Esophagus squamous epithelium (tissue), 5 donors: ENCODE results near the gene RABEP2. TPM values are rescaled to one million over a fixed set of nuclear protein-coding genes. Genes with fewer than 3 reads are reported as not detected.

Experiments
- DNase-seq: peaks from one replicate; lab custom pipeline; 2025; lab: John Stamatoyannopoulos, UW
- H3K27ac ChIP-seq, 4 donors: fragments of 200-600 bp; sonication (generic); one replicate each; pipeline ENCODE4 v1.5.1; 2016 to 2019; ENCODE audit warnings: mild to moderate bottlenecking in 1 of 4
- H3K27me3 ChIP-seq, 4 donors: fragments of 200-600 bp; sonication (generic); 1 replicate in 3 of 4; 2 replicates in 1 of 4; pipeline versions ENCODE4 v1.5.1 to v1.6.0; 2017 to 2021; ENCODE audit warnings: antibody characterized with exemption in 1 of 4
- H3K36me3 ChIP-seq, 3 donors: fragments of 200-600 bp; sonication (generic); one replicate each; pipeline ENCODE4 v1.5.1; 2016 to 2019
- H3K4me1 ChIP-seq, 3 donors: fragments of 200-600 bp; sonication (generic); one replicate each; pipeline ENCODE4 v1.5.1; 2017 to 2019
- H3K4me3 ChIP-seq, 4 donors: fragments of 200-600 bp; sonication (generic); 1 replicate in 3 of 4; 2 replicates in 1 of 4; pipeline ENCODE4 v1.5.1; 2016 to 2019; ENCODE audit warnings: mild to moderate bottlenecking in 2 of 4, moderate library complexity in 1 of 4
- H3K9me3 ChIP-seq, 3 donors: fragments of 200-600 bp; sonication (generic); one replicate each; pipeline ENCODE4 v1.5.1; 2016 to 2019
- POLR2A ChIP-seq, 4 donors: fragments of 450-650 bp; IDR thresholded peaks; one replicate each; pipeline ENCODE4 v1.6.1; 2017; ENCODE audit warnings: antibody characterized with exemption in 4 of 4, mild to moderate bottlenecking in 4 of 4, moderate library complexity in 3 of 4
- WGBS, 2 donors: methylation state at CpG; one replicate each; pipeline ENCODE4 v1.1.5; 2018; 5-methylcytosine and 5-hydroxymethylcytosine counted together
- intact Hi-C: fragments of 100-400 bp; cut with DNase I; formaldehyde crosslinking; loops from one replicate; pipeline ENCODE4 v1.15.0; 2022
- total RNA-seq, 4 donors: library from RNA; depleted of rRNA; stranded (reverse); fragments of >200 nt; gene quantifications; one replicate each; pipeline ENCODE4 v1.1.0, GENCODE V29; 2016
- TF ChIP-seq, protein P1 (sequence below), 6 experiments: fragments of 450-650 bp in 4 of 6; fragments of 200-600 bp in 2 of 6; sonication (generic) in 2 of 6; IDR thresholded peaks; one replicate each; pipeline ENCODE4 v1.5.1; 2016 to 2019; ENCODE audit warnings: antibody characterized with exemption in 6 of 6, mild to moderate bottlenecking in 4 of 6, moderate library complexity in 4 of 6
- donor health status: DM: yes; HTN: yes; CAD: no.

RABEP2 gene
- total RNA-seq, 4 donors from 2014 or later: 28.7 to 47.2 (median 37.2) TPM

DNA sequence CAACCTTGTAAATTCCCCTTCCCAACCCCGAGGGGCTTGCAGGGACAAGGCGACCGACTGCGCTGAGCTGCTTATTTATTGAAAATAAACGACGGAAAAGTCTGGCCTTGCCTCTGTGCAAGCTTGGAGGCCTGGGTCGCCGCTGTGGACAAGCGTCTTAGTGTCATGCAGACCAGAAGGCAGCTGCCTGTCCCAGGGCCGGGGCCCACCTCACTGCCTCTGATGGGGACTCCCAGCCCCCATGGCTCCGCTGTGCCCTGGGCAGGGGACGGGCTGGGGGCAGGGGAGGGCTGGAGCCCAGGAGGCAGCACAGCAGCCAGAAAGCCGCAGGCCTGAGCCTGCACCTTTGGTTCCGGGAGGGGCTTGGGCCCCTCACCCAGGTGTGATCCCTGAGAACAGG lies 20.7 kb downstream of the RABEP2 start:
- intact Hi-C loops: no loop called here
- WGBS, 2 donors: 89% methylated on average over 11 of the region's 14 CpGs; no CpG with 5 or more reads in 1 of the 2 donors
- no peak for DNase-seq
- Histone ChIP-seq H3K27me3 (no peaks in the 10 kb centered on the region), H3K9me3 (no peaks in the 10 kb centered on the region), H3K4me3 (no peak overlapping the region), H3K36me3 (peaks cover 0 to 60% (median 13%) of the 10 kb centered on the region in 3 donors), H3K27ac (no peak overlapping the region), H3K4me1 (no peaks in the 10 kb centered on the region)
- no peak for TF ChIP-seq POLR2A (IDR thresholded peaks at IDR 0.05)
- TF ChIP-seq, protein P1, sequence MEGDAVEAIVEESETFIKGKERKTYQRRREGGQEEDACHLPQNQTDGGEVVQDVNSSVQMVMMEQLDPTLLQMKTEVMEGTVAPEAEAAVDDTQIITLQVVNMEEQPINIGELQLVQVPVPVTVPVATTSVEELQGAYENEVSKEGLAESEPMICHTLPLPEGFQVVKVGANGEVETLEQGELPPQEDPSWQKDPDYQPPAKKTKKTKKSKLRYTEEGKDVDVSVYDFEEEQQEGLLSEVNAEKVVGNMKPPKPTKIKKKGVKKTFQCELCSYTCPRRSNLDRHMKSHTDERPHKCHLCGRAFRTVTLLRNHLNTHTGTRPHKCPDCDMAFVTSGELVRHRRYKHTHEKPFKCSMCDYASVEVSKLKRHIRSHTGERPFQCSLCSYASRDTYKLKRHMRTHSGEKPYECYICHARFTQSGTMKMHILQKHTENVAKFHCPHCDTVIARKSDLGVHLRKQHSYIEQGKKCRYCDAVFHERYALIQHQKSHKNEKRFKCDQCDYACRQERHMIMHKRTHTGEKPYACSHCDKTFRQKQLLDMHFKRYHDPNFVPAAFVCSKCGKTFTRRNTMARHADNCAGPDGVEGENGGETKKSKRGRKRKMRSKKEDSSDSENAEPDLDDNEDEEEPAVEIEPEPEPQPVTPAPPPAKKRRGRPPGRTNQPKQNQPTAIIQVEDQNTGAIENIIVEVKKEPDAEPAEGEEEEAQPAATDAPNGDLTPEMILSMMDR (IDR thresholded peaks at IDR 0.05): no peak

DNA sequence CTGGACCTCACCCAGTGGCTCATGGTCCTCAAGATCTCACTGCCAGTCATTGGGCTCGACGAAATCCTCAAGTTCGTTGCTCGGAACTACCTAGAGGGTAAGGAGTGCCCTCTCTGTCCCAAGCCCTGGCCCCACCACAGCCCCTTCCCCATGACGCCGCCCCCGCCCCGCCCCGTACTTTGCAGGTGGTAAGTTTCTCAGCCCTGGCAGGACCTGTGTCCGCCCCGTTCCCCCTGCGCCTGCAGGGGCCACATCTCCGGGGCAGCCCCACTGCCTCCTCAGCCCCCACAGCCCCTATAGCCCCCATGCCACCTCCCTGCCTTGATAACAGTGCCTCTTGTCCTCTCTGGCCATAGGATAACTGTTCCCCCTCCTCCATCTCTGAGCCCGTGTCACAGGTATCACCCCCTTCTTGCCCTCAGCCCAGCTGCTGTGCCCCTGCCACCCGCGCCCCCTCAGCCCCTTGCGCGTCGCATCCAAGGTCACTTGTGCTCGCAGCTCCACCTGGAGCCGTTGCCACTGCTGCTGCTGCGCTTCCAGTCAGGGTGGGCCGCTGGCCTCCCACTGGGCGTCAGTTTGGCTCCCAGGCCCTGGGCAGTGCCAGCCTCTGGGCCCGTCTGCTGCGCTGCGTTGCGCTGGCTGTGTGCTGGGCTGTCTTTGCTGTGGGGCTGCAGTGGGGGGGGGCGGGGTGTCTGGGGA lies 21.5 kb downstream of the RABEP2 start:
- TF ChIP-seq POLR2A (IDR thresholded peaks at IDR 0.05): no peak
- TF ChIP-seq, protein P1 (IDR thresholded peaks at IDR 0.05): no peak
- intact Hi-C loops: no loop called here
- WGBS, 2 donors: 81 to 88% methylated on average over 8 to 12 of the region's 29 CpGs

GRCh38 chr16:28902909-28903308 lies 22.1 kb downstream of the RABEP2 start:
- H3K4me1 ChIP-seq: no peaks in the 10 kb centered on the region
- no peaks in the 10 kb centered on the region for H3K9me3 ChIP-seq
- DNase-seq: no peak
- no peaks in the 10 kb centered on the region for H3K27me3 ChIP-seq
- peaks cover 0 to 51% (median 13%) of the 10 kb centered on the region in 3 donors for H3K36me3 ChIP-seq
- 55 to 71% methylated on average over 2 to 4 of the region's 11 CpGs for WGBS, 2 donors
- no peak overlapping the region for H3K4me3 ChIP-seq
- TF ChIP-seq POLR2A (IDR thresholded peaks at IDR 0.05): no peak
- TF ChIP-seq, protein P1 (IDR thresholded peaks at IDR 0.05): no peak
- H3K27ac ChIP-seq: no peak overlapping the region
- intact Hi-C loops: no loop called here

More for the DNA sequence above, 21.5 kb downstream of the RABEP2 start:
- no peaks in the 10 kb centered on the region for H3K4me1 ChIP-seq
- H3K36me3 ChIP-seq: peaks cover 0 to 51% (median 13%) of the 10 kb centered on the region in 3 donors
- no peak overlapping the region for H3K27ac ChIP-seq
- H3K27me3 ChIP-seq: no peaks in the 10 kb centered on the region
- H3K9me3 ChIP-seq: no peaks in the 10 kb centered on the region
- no peak for DNase-seq
- no peak overlapping the region for H3K4me3 ChIP-seq

DNA sequence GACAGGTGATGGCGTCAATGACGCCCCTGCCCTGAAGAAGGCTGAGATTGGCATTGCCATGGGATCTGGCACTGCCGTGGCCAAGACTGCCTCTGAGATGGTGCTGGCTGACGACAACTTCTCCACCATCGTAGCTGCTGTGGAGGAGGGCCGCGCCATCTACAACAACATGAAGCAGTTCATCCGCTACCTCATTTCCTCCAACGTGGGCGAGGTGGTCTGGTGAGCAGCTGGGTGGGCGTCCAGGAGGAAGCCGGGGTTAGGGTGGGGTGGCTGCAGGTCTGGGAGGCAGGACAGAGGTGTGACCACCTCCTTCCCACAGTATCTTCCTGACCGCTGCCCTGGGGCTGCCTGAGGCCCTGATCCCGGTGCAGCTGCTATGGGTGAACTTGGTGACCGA lies 23.2 kb downstream of the RABEP2 start:
- no peaks in the 10 kb centered on the region for H3K4me1 ChIP-seq
- TF ChIP-seq POLR2A (IDR thresholded peaks at IDR 0.05): no peak
- TF ChIP-seq, protein P1 (IDR thresholded peaks at IDR 0.05): no peak
- peaks cover 0 to 42% (median 13%) of the 10 kb centered on the region in 3 donors for H3K36me3 ChIP-seq
- H3K27me3 ChIP-seq: no peaks in the 10 kb centered on the region
- no peak for DNase-seq
- H3K27ac ChIP-seq: no peak overlapping the region
- intact Hi-C loops: no loop called here
- H3K9me3 ChIP-seq: no peaks in the 10 kb centered on the region
- H3K4me3 ChIP-seq: no peak overlapping the region
- 78 to 88% methylated on average over 7 to 11 of the region's 15 CpGs for WGBS, 2 donors

- Histone ChIP-seq H3K4me3 (no peak overlapping the region), H3K36me3 (peaks cover 0 to 29% (median 13%) of the 10 kb centered on the region in 3 donors), H3K27me3 (no peaks in the 10 kb centered on the region), H3K27ac (no peak overlapping the region), H3K9me3 (no peaks in the 10 kb centered on the region), H3K4me1 (no peaks in the 10 kb centered on the region)
- 83 to 90% methylated on average over 1 to 5 of the region's 25 CpGs for WGBS, 2 donors
- intact Hi-C loops: no loop called here
- no peak for TF ChIP-seq POLR2A (IDR thresholded peaks at IDR 0.05)
- TF ChIP-seq, protein P1 (IDR thresholded peaks at IDR 0.05): no peak
- no peak for DNase-seq
Measured at GRCh38 chr16:28900601-28901000, 24.4 kb downstream of the RABEP2 start.
